GM19455 (cell line): ENCODE data around the gene IL1RAPL2.
"Not testable (repeated sequence)": the region's sequence is repeated elsewhere in the genome, so short reads cannot be mapped to it uniquely, and the experiment has no call there.

ENCODE experiments used
- ATAC-seq: cut with Tn5 transposase; IDR thresholded peaks from one replicate; pipeline ENCODE4 v1.9.1; 2021; ENCODE audit not compliant: unreplicated experiment

The IL1RAPL2 gene

DNA sequence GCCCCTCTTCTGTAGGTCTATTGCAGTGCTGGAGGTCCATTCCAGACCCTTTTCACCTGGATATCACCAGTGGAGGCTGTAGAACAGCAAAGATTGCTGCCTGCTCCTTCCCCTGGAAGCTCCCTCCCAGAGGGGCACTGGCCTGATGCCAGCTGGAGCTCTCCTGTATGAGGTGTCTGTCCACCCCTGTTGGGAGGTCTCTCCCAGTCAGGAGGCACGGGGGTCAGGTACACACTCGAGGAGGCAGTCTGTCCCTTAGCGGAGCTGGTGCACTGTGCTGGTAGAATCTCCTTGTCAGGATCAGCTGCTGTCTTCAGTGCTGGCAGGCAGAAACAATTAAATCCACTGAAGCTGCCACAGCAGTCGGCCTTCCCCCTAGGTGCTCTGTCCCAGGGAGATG is 276.6 kb downstream of the IL1RAPL2 start:
- no peak for ATAC-seq

- no peak for ATAC-seq
Measured at GRCh38 chrX:104852241-104852640, 286.2 kb downstream of the IL1RAPL2 start.

DNA sequence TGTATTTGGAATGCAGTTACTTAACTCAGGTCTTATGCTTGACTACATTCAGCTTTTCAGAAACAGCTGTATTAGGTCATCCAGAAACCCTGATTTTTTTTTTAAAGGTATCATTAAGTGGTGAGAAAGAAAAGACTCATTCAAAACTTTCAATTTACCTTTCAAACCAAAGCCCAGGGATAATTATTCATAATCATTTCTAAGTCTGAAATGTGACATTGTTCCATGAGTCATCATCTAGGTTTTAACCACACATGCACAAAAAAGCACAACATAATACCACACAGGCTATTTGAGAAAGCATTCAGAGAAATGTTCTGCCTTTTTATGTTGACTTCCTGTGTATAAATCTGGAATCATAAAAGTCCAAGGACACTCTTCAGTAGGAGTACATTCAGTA is 288.2 kb downstream of the IL1RAPL2 start:
- ATAC-seq, result no peak

DNA sequence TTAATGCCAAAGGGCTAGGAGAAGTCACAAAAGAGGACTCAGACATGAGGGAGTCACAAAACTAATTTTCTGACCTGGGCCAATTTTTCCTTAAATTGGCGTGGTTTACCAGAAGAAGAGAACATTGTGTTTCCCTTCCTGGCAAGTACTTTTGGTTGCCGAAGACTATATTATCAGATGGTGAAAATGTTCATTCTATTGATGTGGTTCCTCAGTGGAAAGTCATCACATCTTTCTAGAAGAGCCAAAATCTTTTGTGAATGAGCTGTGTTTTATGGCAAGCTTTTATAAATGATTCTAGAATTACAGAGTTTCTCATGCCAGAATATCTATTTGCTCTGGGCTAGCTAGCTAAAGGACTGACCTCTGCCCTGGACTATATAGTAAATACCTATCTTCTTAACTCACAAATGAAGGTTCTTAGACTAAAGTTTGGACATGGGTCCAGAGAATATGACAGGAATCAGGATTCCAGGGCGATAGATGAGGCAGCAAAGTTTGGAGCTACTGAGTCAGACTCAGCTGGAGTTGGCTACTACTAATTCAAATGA is 288.9 kb downstream of the IL1RAPL2 start:
- no peak for ATAC-seq

DNA sequence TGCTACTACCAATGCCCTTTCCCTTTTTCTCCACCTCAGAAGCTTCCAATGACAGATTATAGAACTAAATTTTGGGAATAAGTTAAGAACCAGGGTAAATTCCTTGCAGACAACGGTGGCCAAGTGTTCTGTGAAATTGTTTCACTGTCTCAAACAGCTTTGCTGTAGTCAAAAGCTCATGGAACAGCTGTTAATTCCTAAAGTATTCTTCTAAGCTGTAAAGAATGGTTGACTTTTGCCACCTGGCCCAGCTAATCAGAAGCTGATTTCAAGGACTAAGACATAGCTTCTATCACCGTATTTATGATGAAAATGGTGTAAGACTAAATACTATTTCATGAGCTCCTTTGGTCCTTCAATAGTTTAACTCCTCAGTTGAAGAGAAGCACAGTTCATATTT is 297.5 kb downstream of the IL1RAPL2 start:
- no peak for ATAC-seq

GRCh38 chrX:104864296-104864695 is 298.3 kb downstream of the IL1RAPL2 start:
- ATAC-seq, result no peak

GRCh38 chrX:104877504-104877903 is 311.5 kb downstream of the IL1RAPL2 start:
- ATAC-seq, result no peak

GRCh38 chrX:104902070-104902469 is 336.1 kb downstream of the IL1RAPL2 start:
- ATAC-seq, result no peak

DNA sequence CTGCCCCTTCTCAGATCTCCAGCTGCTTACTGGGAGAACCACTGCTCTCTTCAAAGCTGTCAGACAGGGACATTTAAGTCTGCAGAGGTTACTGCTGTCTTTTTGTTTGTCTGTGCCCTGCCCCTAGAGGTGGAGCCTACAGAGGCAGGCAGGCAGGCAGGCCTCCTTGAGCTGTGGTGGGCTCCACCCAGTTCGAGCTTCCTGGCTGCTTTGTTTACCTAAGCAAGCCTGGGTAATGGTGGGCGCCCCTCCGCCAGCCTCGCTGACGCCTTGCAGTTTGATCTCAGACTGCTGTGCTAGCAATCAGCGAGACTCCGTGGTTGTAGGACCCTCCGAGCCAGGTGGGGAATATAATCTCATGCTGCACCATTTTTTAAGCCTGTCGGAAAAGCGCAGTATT is 343.7 kb downstream of the IL1RAPL2 start:
- ATAC-seq, result not testable (repeated sequence)

GRCh38 chrX:104913348-104913747 is 347.3 kb downstream of the IL1RAPL2 start:
- no peak for ATAC-seq

DNA sequence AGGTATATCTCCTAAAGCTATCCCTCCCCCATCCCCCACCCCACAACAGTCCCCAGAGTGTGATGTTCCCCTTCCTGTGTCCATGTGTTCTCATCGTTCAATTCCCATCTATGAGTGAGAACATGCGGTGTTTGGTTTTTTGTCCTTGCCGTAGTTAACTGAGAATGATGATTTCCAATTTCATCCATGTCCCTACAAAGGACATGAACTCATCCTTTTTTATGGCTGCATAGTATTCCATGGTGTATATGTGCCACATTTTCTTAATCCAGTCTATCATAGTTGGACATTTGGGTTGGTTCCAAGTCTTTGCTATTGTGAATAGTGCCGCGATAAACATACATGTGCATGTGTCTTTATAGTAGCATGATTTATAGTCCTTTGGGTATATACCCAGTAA is 348.7 kb downstream of the IL1RAPL2 start:
- ATAC-seq, result not testable (repeated sequence)

GRCh38 chrX:104918122-104918521 is 352.1 kb downstream of the IL1RAPL2 start:
- ATAC-seq, result no peak

GRCh38 chrX:104921584-104922205 is 355.7 kb downstream of the IL1RAPL2 start:
- peak; percentile 22 for ATAC-seq

DNA sequence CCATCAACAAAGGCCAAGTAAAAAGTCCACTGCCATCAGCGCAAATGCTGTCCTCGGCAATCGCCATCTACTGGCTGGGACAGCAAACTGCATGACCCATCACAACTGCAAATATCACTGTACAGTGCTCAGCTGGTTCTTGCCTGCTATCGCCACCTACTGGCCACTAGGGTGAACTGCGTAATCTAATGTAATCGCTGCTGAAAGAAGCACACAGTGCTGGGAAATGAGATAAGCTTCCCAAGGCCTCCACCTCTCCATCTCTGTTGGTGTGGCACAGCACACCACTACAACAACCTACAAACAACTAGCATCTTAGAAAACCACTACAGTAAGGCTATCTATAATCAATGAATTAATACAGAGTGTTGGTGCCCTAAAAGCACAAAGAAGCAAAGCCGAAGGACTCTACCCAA is 356.2 kb downstream of the IL1RAPL2 start:
- ATAC-seq, result peak; percentile 98

- no peak for ATAC-seq
Measured at GRCh38 chrX:104929324-104929723, 363.3 kb downstream of the IL1RAPL2 start.

- ATAC-seq, result no peak
Measured at GRCh38 chrX:104935581-104935980, 369.6 kb downstream of the IL1RAPL2 start.

DNA sequence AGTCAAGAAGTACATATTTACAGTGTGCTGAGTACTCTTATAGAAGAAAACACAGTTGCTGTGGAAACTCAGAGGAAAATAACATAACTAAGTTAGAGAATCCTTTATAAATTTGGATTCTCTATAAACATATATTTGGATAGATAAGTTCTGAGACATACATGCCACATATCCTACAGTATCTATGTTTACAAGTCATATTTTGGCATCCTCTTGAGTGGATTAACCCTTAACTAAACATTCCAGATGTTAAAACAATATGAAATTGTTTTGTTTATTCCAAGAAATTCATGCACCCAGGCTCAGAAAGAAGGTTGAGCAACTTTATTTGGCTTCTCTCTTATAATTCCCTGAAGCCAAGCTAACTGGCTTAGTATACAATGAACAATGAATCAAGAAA is 387.3 kb downstream of the IL1RAPL2 start:
- ATAC-seq, result no peak

GRCh38 chrX:104961926-104962325 is 395.9 kb downstream of the IL1RAPL2 start:
- ATAC-seq, result no peak

GRCh38 chrX:104968241-104968640 is 402.2 kb downstream of the IL1RAPL2 start:
- ATAC-seq, result no peak

DNA sequence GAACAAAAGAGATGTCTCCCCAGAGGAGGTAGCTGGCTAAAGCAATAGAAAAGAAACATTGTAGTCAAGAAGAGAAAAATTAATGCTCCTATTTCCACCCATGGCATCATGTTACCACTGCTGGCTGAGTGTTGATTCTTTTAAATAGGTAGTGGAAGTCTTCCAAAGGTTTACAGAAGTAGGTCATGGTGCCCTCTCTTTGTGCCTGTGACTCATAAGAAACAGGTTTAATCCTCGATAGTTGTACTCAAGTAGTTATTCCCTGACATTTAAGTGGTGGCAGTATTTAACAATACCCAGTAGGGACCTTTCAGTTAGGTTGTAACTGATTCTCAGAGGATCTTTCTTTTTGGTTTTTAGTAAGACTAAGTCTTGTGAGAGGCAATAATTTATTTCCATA is 406.7 kb downstream of the IL1RAPL2 start:
- no peak for ATAC-seq

- ATAC-seq, result no peak
Measured at GRCh38 chrX:104987063-104987462, 421.1 kb downstream of the IL1RAPL2 start.

DNA sequence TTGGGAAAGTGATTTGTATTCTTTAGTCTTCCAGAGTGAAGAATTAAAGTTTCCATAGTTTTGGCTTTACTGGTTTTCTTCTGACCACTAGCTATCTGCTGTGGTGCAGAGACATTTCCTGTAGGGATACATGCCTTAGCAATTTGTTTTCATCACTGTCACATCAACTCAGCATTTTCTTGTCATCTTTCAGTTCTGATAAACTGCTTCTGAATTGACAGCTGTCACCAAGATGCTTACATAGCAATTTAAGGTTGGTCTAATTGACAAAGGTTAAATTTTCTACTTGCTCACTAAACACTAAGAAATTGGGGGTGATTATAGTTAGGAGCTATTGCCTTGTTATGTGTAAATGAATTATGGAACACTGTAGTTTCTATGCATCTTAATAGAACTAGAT is 422.0 kb downstream of the IL1RAPL2 start:
- ATAC-seq, result no peak

GRCh38 chrX:104995546-104995945 is 429.5 kb downstream of the IL1RAPL2 start:
- ATAC-seq, result no peak
